ENCODE data around the gene SIAE.

DNA sequence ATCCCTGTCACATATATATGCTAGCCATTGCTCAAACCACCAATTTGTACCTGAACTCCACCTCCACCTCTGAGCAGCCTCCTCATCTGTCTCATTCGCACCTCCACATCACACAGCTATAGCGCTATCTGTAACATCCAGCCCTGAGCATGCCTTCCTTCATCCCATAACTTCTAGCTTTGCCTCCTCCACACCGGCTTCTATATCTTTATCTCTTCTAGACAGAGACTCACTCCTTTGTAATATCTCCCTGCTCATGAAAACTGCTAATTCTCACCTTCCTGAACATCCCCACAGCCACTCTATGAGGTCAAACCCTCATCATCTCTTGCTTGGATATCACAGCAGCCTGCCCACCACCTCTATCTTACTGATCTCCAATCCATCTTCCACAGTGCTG, 5.9 kb downstream of the SIAE start:
- TF ChIP-seq CTCF (IDR thresholded peaks at IDR 0.05; ENCODE audit: control extremely low read depth in 1 of 3, insufficient read depth in 1 of 3, low read depth in 1 of 3, low read length in 3 of 3) (no peak), SIN3A (conservative IDR thresholded peaks at IDR 0.05 in 1 of 2, IDR thresholded peaks at IDR 0.05 in 1 of 2; ENCODE audit: low read depth in 1 of 2, low read length in 2 of 2) (no peak), POLR2A (IDR thresholded peaks at IDR 0.05; ENCODE audit: control extremely low read depth in 1 of 2, low read depth in 2 of 2, low read length in 2 of 2) (no peak), SIX5 (IDR thresholded peaks at IDR 0.05; ENCODE audit: low read depth, low read length) (no peak), TEAD4 (IDR thresholded peaks at IDR 0.05; ENCODE audit: low read depth, low read length) (no peak), RFX5 (IDR thresholded peaks at IDR 0.05; ENCODE audit: borderline replicate concordance, low read depth, low read length) (no peak), MAFK (IDR thresholded peaks at IDR 0.05; ENCODE audit: low read depth, low read length) (no peak), ZNF274 (IDR thresholded peaks at IDR 0.05; ENCODE audit: borderline replicate concordance, extremely low read depth, low read length) (no peak), CREB1 (IDR thresholded peaks at IDR 0.05) (no peak), SP2 (IDR thresholded peaks at IDR 0.05; ENCODE audit: low read length) (no peak), EZH2 (IDR thresholded peaks at IDR 0.05; ENCODE audit: low read depth, low read length, severe bottlenecking) (no peak), USF2 (IDR thresholded peaks at IDR 0.05; ENCODE audit: low read length) (no peak), FOSL1 (IDR thresholded peaks at IDR 0.05; ENCODE audit: insufficient read depth, low read depth, low read length) (no peak)
- TF ChIP-seq, protein P1, sequence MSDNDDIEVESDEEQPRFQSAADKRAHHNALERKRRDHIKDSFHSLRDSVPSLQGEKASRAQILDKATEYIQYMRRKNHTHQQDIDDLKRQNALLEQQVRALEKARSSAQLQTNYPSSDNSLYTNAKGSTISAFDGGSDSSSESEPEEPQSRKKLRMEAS (IDR thresholded peaks at IDR 0.05) = no peak
